Sciatic nerve (tissue), 2 donors: ENCODE measurements around the gene MRPL34. TPM values are rescaled to one million over a fixed set of nuclear protein-coding genes. Genes with fewer than 3 reads are reported as not detected.
"Not testable (repeated sequence)": the region's sequence is repeated elsewhere in the genome, so short reads cannot be mapped to it uniquely, and the experiment has no call there.

ENCODE experiments used
- ATAC-seq: fragments of 200-7000 bp; cut with Tn5 transposase; one replicate; pipeline ENCODE4 v1.9.1; 2020; ENCODE audit warnings: mild to moderate bottlenecking, moderate library complexity
- DNase-seq: peaks from one replicate; pipeline ENCODE4 v3.0.0-alpha.2; 2020; ENCODE audit warnings: low spot score
- intact Hi-C: fragments of 100-400 bp; cut with DNase I; formaldehyde crosslinking; loops from one replicate; pipeline ENCODE4 v1.14.2; 2022
- total RNA-seq: library from RNA; stranded (reverse); fragmentation: NEBNext Ultra II Directional; extraction: Animal tissue kit (Norgen Biotek cat#: 25700); gene quantifications from one replicate; pipeline ENCODE4 v1.2.1, GENCODE V29; 2021
- donor health status: DM: no; HTN: no; CAD: no.
- donor health status: DM: no; HTN: no; CAD: no.

Gene MRPL34
- total RNA-seq, 1 donor from 2014 or later = 55.0 TPM

GRCh38 chr19:17282488-17283125 lies 23.1 kb upstream of the MRPL34 start:
- DNase-seq = peak; percentile 88
- intact Hi-C loops = loop anchor here (5.0 kb wide), 1 partner anchor 215 kb away; no protein-coding TSS in a partner anchor
- peak; percentile 93 for ATAC-seq

GRCh38 chr19:17283504-17283996 lies 22.1 kb upstream of the MRPL34 start:
- no peak for ATAC-seq
- no peak for DNase-seq
- intact Hi-C loops = loop anchor here (5.0 kb wide), 1 partner anchor 216 kb away; no protein-coding TSS in a partner anchor

- DNase-seq (no peak), ATAC-seq (no peak)
- intact Hi-C loops = no loop called here
Observed at GRCh38 chr19:17285415-17286135, 20.1 kb upstream of the MRPL34 start.

- DNase-seq = no peak
- intact Hi-C loops = no loop called here
- no peak for ATAC-seq
Observed at GRCh38 chr19:17286263-17286662, 19.4 kb upstream of the MRPL34 start.

- intact Hi-C loops = no loop called here
- ATAC-seq = no peak
Observed at GRCh38 chr19:17286752-17287151, 18.9 kb upstream of the MRPL34 start.

GRCh38 chr19:17289489-17289888 lies 16.2 kb upstream of the MRPL34 start:
- DNase-seq (peak; percentile 77), ATAC-seq (no peak)
- intact Hi-C loops = no loop called here

More at GRCh38 chr19:17286752-17287151, 18.9 kb upstream of the MRPL34 start:
- no peak for DNase-seq

GRCh38 chr19:17292301-17293074 lies 13.2 kb upstream of the MRPL34 start:
- peak; percentile 94 for ATAC-seq
- peak; percentile 87 for DNase-seq
- intact Hi-C loops = loop anchor here (10.0 kb wide), 1 partner anchor 92 kb away; no protein-coding TSS in a partner anchor

GRCh38 chr19:17293605-17294004 lies 12.1 kb upstream of the MRPL34 start:
- intact Hi-C loops = loop anchor here (10.0 kb wide), 1 partner anchor 91 kb away; no protein-coding TSS in a partner anchor
- ATAC-seq (no peak), DNase-seq (no peak)

GRCh38 chr19:17294051-17294891 lies 11.4 kb upstream of the MRPL34 start:
- no peak for DNase-seq
- intact Hi-C loops = loop anchor here (10.0 kb wide), 1 partner anchor 91 kb away; no protein-coding TSS in a partner anchor
- ATAC-seq = no peak

GRCh38 chr19:17295551-17295950 lies 10.1 kb upstream of the MRPL34 start:
- intact Hi-C loops = loop anchor here (10.0 kb wide), 1 partner anchor 89 kb away; no protein-coding TSS in a partner anchor
- DNase-seq, ATAC-seq: not testable (repeated sequence)

GRCh38 chr19:17296273-17296672 lies 9.4 kb upstream of the MRPL34 start:
- intact Hi-C loops = loop anchor here (10.0 kb wide), 1 partner anchor 89 kb away; no protein-coding TSS in a partner anchor
- ATAC-seq (no peak), DNase-seq (no peak)

GRCh38 chr19:17296976-17297375 lies 8.7 kb upstream of the MRPL34 start:
- DNase-seq (no peak), ATAC-seq (no peak)
- intact Hi-C loops = loop anchor here (10.0 kb wide), 1 partner anchor 88 kb away; no protein-coding TSS in a partner anchor

- intact Hi-C loops = no loop called here
- DNase-seq (no peak), ATAC-seq (no peak)
Observed at GRCh38 chr19:17300992-17301619, 4.6 kb upstream of the MRPL34 start.

- DNase-seq (no peak), ATAC-seq (no peak)
- intact Hi-C loops = no loop called here
Observed at GRCh38 chr19:17302391-17303166, 3.1 kb upstream of the MRPL34 start.

- ATAC-seq (peak; percentile 91), DNase-seq (peak; percentile 98)
- intact Hi-C loops = no loop called here
Observed at GRCh38 chr19:17303167-17303939, 2.3 kb upstream of the MRPL34 start, which contains the start of gene ABHD8. Gene ABHD8, minus strand, starts transcription at chr19:17303425. Its CDS starts 1,809 bp downstream, at chr19:17301616.

GRCh38 chr19:17303940-17304267 lies 1.8 kb upstream of the MRPL34 start:
- DNase-seq (no peak), ATAC-seq (no peak)
- intact Hi-C loops = no loop called here
